Endothelial cell (in vitro differentiated cells): Measurements from ENCODE around the gene MED12L. TPM values are rescaled to one million over a fixed set of nuclear protein-coding genes. Genes with fewer than 3 reads are reported as not detected.

Source experiments
- DNase-seq: peaks from one replicate; pipeline ENCODE4 v3.0.0; 2021; ENCODE audit warnings: low spot score
- H3K27ac Mint-ChIP-seq: one replicate; pipeline ENCODE4 v1.8.0; 2021; ENCODE audit warnings: mixed read lengths, inconsistent platforms; ENCODE audit not compliant: unreplicated experiment
- H3K27me3 Mint-ChIP-seq: one replicate; pipeline ENCODE4 v1.8.0; 2021; ENCODE audit warnings: mild to moderate bottlenecking, moderate library complexity, mixed read lengths, inconsistent platforms; ENCODE audit not compliant: unreplicated experiment
- H3K36me3 Mint-ChIP-seq: one replicate; pipeline ENCODE4 v1.8.0; 2021; ENCODE audit warnings: mild to moderate bottlenecking, low read depth, mixed read lengths, inconsistent platforms; ENCODE audit not compliant: unreplicated experiment
- H3K4me1 Mint-ChIP-seq: one replicate; pipeline ENCODE4 v1.8.0; 2021; ENCODE audit warnings: mild to moderate bottlenecking, mixed read lengths, inconsistent platforms; ENCODE audit not compliant: unreplicated experiment
- H3K4me3 Mint-ChIP-seq: one replicate; pipeline ENCODE4 v1.8.0; 2021; ENCODE audit warnings: mild to moderate bottlenecking, mixed read lengths, inconsistent platforms; ENCODE audit not compliant: unreplicated experiment
- H3K9me3 Mint-ChIP-seq: one replicate; pipeline ENCODE4 v1.8.0; 2021; ENCODE audit warnings: mixed read lengths, inconsistent platforms; ENCODE audit not compliant: unreplicated experiment
- CTCF ChIP-seq: fragments of 200-600 bp; sonication (generic); IDR thresholded peaks from one replicate; pipeline ENCODE4 v1.5.0; 2021; ENCODE audit warnings: antibody characterized with exemption; ENCODE audit not compliant: unreplicated experiment
- total RNA-seq: library from RNA; stranded (reverse); fragmentation: NEBNext Ultra II Directional; extraction: Animal tissue kit (Norgen Biotek cat#: 25700); gene quantifications from one replicate; pipeline ENCODE4 v1.2.1, GENCODE V29; 2021; ENCODE audit not compliant: unreplicated experiment

MED12L gene
- total RNA-seq, 1 donor from 2014 or later: 4.4 TPM

- Mint-ChIP-seq H3K4me3 (no peak overlapping the region), H3K36me3 (no peaks in the 10 kb centered on the region), H3K4me1 (peaks cover 12% of the 10 kb centered on the region), H3K27ac (peak overlapping the region; percentile 70), H3K27me3 (no peaks in the 10 kb centered on the region), H3K9me3 (no peaks in the 10 kb centered on the region)
- no peak for DNase-seq
- no peak for TF ChIP-seq CTCF
Observed at GRCh38 chr3:151393146-151393830, 307.8 kb downstream of the MED12L start.

- H3K4me3 Mint-ChIP-seq: no peak overlapping the region
- no peak overlapping the region for H3K27ac Mint-ChIP-seq
- H3K4me1 Mint-ChIP-seq: peaks cover 11% of the 10 kb centered on the region
- no peaks in the 10 kb centered on the region for H3K27me3 Mint-ChIP-seq
- no peaks in the 10 kb centered on the region for H3K36me3 Mint-ChIP-seq
- DNase-seq: no peak
- H3K9me3 Mint-ChIP-seq: no peaks in the 10 kb centered on the region
- no peak for TF ChIP-seq CTCF
Observed at GRCh38 chr3:151393941-151394340, 308.5 kb downstream of the MED12L start.

- no peak overlapping the region for H3K27ac Mint-ChIP-seq
- DNase-seq: no peak
Observed at GRCh38 chr3:151394611-151395010, 309.1 kb downstream of the MED12L start.

GRCh38 chr3:151395806-151396205 lies 310.3 kb downstream of the MED12L start:
- Mint-ChIP-seq H3K4me3 (no peak overlapping the region), H3K27ac (no peak overlapping the region), H3K27me3 (no peaks in the 10 kb centered on the region), H3K4me1 (peaks cover 8% of the 10 kb centered on the region), H3K36me3 (no peaks in the 10 kb centered on the region), H3K9me3 (no peaks in the 10 kb centered on the region)
- no peak for TF ChIP-seq CTCF
- DNase-seq: no peak

More at GRCh38 chr3:151394611-151395010, 309.1 kb downstream of the MED12L start:
- peaks cover 8% of the 10 kb centered on the region for H3K4me1 Mint-ChIP-seq
- H3K27me3 Mint-ChIP-seq: no peaks in the 10 kb centered on the region
- H3K9me3 Mint-ChIP-seq: no peaks in the 10 kb centered on the region
- no peak overlapping the region for H3K4me3 Mint-ChIP-seq
- no peak for TF ChIP-seq CTCF
- no peaks in the 10 kb centered on the region for H3K36me3 Mint-ChIP-seq

- Mint-ChIP-seq H3K4me3 (no peak overlapping the region), H3K27ac (peak overlapping the region; percentile 30), H3K4me1 (no peaks in the 10 kb centered on the region), H3K27me3 (no peaks in the 10 kb centered on the region), H3K9me3 (no peaks in the 10 kb centered on the region), H3K36me3 (no peaks in the 10 kb centered on the region)
- TF ChIP-seq CTCF: no peak
- DNase-seq: no peak
Observed at GRCh38 chr3:151398895-151399294, 313.4 kb downstream of the MED12L start.
